ENCODE data around the gene LAMB2.

DNA sequence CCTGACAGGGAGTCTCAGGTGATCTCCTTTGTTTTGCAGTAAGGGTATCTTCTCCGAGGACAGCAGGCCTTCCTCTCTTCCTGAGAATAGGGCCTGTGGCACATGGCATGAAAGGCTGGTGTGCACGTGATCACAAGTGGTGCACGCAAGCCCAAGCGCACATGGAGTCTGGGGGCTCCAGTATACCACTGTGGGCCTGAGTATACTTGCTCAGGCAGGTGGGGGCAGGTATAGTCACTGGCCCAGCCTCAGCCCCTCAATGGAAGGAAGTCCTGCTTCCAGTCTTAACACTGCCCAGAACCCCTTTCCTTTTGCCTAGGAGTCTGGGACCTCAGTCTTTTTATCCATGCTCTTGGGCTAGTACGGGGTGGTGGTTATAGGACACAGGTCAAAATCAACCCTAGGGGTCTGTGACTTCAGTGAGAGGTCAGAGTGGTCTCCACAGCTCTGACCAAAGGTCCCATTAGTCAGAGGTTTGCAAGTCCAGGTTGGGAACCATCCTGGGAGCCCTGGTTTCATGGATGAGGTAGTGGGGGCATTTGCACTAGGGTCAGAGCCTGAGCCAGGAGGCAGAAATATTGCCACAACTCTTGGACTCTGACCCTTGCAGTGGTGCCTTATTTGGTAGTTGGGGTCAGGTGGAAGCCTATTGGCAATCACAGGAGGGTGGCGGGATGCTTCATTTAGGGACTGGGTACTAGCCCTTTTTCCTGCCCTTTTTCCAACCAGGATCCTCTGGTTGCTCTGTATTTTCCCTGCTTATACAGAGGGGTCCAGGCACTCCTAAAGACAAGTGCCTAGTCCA lies 34.1 kb upstream of the LAMB2 start:
- no peak for TF ChIP-seq EP300 (IDR thresholded peaks at IDR 0.05; ENCODE audit: borderline replicate concordance)
- TF ChIP-seq, protein P1, sequence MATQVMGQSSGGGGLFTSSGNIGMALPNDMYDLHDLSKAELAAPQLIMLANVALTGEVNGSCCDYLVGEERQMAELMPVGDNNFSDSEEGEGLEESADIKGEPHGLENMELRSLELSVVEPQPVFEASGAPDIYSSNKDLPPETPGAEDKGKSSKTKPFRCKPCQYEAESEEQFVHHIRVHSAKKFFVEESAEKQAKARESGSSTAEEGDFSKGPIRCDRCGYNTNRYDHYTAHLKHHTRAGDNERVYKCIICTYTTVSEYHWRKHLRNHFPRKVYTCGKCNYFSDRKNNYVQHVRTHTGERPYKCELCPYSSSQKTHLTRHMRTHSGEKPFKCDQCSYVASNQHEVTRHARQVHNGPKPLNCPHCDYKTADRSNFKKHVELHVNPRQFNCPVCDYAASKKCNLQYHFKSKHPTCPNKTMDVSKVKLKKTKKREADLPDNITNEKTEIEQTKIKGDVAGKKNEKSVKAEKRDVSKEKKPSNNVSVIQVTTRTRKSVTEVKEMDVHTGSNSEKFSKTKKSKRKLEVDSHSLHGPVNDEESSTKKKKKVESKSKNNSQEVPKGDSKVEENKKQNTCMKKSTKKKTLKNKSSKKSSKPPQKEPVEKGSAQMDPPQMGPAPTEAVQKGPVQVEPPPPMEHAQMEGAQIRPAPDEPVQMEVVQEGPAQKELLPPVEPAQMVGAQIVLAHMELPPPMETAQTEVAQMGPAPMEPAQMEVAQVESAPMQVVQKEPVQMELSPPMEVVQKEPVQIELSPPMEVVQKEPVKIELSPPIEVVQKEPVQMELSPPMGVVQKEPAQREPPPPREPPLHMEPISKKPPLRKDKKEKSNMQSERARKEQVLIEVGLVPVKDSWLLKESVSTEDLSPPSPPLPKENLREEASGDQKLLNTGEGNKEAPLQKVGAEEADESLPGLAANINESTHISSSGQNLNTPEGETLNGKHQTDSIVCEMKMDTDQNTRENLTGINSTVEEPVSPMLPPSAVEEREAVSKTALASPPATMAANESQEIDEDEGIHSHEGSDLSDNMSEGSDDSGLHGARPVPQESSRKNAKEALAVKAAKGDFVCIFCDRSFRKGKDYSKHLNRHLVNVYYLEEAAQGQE (IDR thresholded peaks at IDR 0.05; ENCODE audit: low read depth) = no peak
- no peak for TF ChIP-seq TAF1 (IDR thresholded peaks at IDR 0.05; ENCODE audit: low read depth)
- no peak for TF ChIP-seq TCF12 (IDR thresholded peaks at IDR 0.05; ENCODE audit: low read depth)
- TF ChIP-seq RAD21 (IDR thresholded peaks at IDR 0.05; ENCODE audit: low read depth) = no peak
- TF ChIP-seq, protein P2, sequence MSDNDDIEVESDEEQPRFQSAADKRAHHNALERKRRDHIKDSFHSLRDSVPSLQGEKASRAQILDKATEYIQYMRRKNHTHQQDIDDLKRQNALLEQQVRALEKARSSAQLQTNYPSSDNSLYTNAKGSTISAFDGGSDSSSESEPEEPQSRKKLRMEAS (IDR thresholded peaks at IDR 0.05) = no peak
- no peak for TF ChIP-seq CEBPB (IDR thresholded peaks at IDR 0.05)
- no peak for TF ChIP-seq CREB1 (IDR thresholded peaks at IDR 0.05; ENCODE audit: low read depth)
- TF ChIP-seq NFIC (IDR thresholded peaks at IDR 0.05) = no peak
- no peak for TF ChIP-seq FOXM1 (IDR thresholded peaks at IDR 0.05; ENCODE audit: borderline replicate concordance, low read depth)

Data from Ishikawa (cell line).